A549 (cell line): ENCODE data around the gene SPECC1. TPM values are rescaled to one million over a fixed set of nuclear protein-coding genes. Genes with fewer than 3 reads are reported as not detected.

ENCODE experiments used
- ATAC-seq, 2 experiments: fragments of 200-7000 bp in 1 of 2; fragments of >200 bp in 1 of 2; cut with Nextera tagmentation in 1 of 2; cut with Tn5 transposase in 1 of 2; 3 replicates each; pipeline versions ENCODE4 v1.8.0 to v1.9.1; 2018 to 2020; ENCODE audit warnings: mild to moderate bottlenecking in 1 of 2, moderate library complexity in 1 of 2
- CTCF ChIA-PET: fragments of 300-600 bp; sonication (Branson Sonifier 250); formaldehyde crosslinking; extraction: SDS; loops from one replicate; lab custom pipeline; 2021; ENCODE audit warnings: antibody characterized with exemption, inconsistent platforms; lab: Yijun Ruan, JAX
- POLR2A ChIA-PET: fragments of 350-600 bp; formaldehyde crosslinking; extraction: SDS; loops from one replicate; lab custom pipeline; 2021; ENCODE audit warnings: antibody characterized with exemption, inconsistent platforms; lab: Yijun Ruan, JAX
- DNase-seq, 2 experiments: peaks; one replicate each; pipeline versions ENCODE4 v3.0.0 to v3.0.0-alpha.2; 2011 to 2016; ENCODE audit warnings: low read depth in 1 of 2, low spot score in 1 of 2
- FAIRE-seq: peaks from 2 replicates; lab custom pipeline; 2011; peaks lifted over from hg19 to GRCh38; lab: Jason Lieb, UNC
- H3K27ac ChIP-seq, 2 experiments: fragments of >200 bp; sonication (Bioruptor Twin); formaldehyde crosslinking; 3 replicates each; pipeline ENCODE4 v1.5.1; 2016 to 2017
- H3K4me1 ChIP-seq: fragments of >200 bp; sonication (Bioruptor Twin); formaldehyde crosslinking; 3 replicates; pipeline ENCODE4 v1.6.1; 2016
- H3K4me2 ChIP-seq: fragments of >200 bp; sonication (Bioruptor Twin); formaldehyde crosslinking; 3 replicates; pipeline ENCODE4 v1.6.1; 2016
- H3K4me3 ChIP-seq: fragments of >200 bp; sonication (Bioruptor Twin); formaldehyde crosslinking; 3 replicates; pipeline ENCODE4 v1.5.1; 2016
- H3K9me3 ChIP-seq: fragments of >200 bp; sonication (Bioruptor Twin); formaldehyde crosslinking; 3 replicates; pipeline ENCODE4 v1.6.1; 2016
- CEBPB ChIP-seq, 2 experiments: fragments of >200 bp in 1 of 2; sonication (Bioruptor Twin) in 1 of 2; formaldehyde crosslinking in 1 of 2; IDR thresholded peaks; 2 replicates each; pipeline ENCODE4 v1.6.1; 2012 to 2016
- EP300 ChIP-seq, 2 experiments: fragments of >200 bp; sonication (Bioruptor Twin); formaldehyde crosslinking; IDR thresholded peaks; 2 replicates in 1 of 2; 3 replicates in 1 of 2; pipeline ENCODE4 v1.6.1; 2016 to 2017
- ESRRA ChIP-seq: fragments of 150-350 bp; IDR thresholded peaks from 2 replicates; pipeline ENCODE4 v1.6.1; 2014; ENCODE audit warnings: mild to moderate bottlenecking, low read length, borderline replicate concordance
- HOXA7 ChIP-seq: fragments of 250-450 bp; sonication (Bioruptor Pico); IDR thresholded peaks from 2 replicates; pipeline ENCODE4 v1.5.0; 2020; ENCODE audit warnings: mild to moderate bottlenecking, moderate library complexity
- JUNB ChIP-seq: fragments of >200 bp; sonication (Bioruptor Twin); formaldehyde crosslinking; IDR thresholded peaks from 2 replicates; pipeline ENCODE4 v1.6.1; 2016
- KDM1A ChIP-seq: fragments of 200-600 bp; sonication (generic); IDR thresholded peaks from 2 replicates; pipeline ENCODE4 v1.6.1; 2016; ENCODE audit warnings: low read depth, mild to moderate bottlenecking
- MYC ChIP-seq: IDR thresholded peaks from 2 replicates; pipeline ENCODE4 v1.6.1; 2012; ENCODE audit warnings: mild to moderate bottlenecking, inconsistent platforms, low read length, improper control_type of control experiment, borderline replicate concordance
- NFE2L2 ChIP-seq: fragments of 150-350 bp; conservative IDR thresholded peaks from 2 replicates; pipeline ENCODE4 v1.6.1; 2014; ENCODE audit warnings: low read length
- NPAS2 ChIP-seq: fragments of 250-450 bp; sonication (Bioruptor Pico); IDR thresholded peaks from 2 replicates; pipeline ENCODE4 v1.8.0; 2022; ENCODE audit warnings: mild to moderate bottlenecking, moderate library complexity, borderline replicate concordance
- NR3C1 ChIP-seq: fragments of >200 bp; sonication (Bioruptor Twin); formaldehyde crosslinking; IDR thresholded peaks from 3 replicates; pipeline ENCODE4 v1.6.1; 2017
- PHF8 ChIP-seq: fragments of 200-600 bp; sonication (generic); IDR thresholded peaks from 2 replicates; pipeline ENCODE4 v1.6.1; 2016; ENCODE audit warnings: low read depth, mild to moderate bottlenecking, antibody characterized with exemption, moderate library complexity, borderline replicate concordance
- RNF2 ChIP-seq: fragments of 200-600 bp; sonication (generic); IDR thresholded peaks from 2 replicates; pipeline ENCODE4 v1.6.1; 2016; ENCODE audit warnings: low read depth, mild to moderate bottlenecking, antibody characterized with exemption, moderate library complexity, borderline replicate concordance
- SMC3 ChIP-seq: fragments of >200 bp; sonication (Bioruptor Twin); formaldehyde crosslinking; IDR thresholded peaks from 3 replicates; pipeline ENCODE4 v1.6.1; 2018; ENCODE audit warnings: inconsistent platforms
- ZC3H11A ChIP-seq: fragments of 450-650 bp; IDR thresholded peaks from 2 replicates; pipeline ENCODE4 v1.6.1; 2014; ENCODE audit warnings: antibody characterized with exemption, mild to moderate bottlenecking
- ZFP36 ChIP-seq: fragments of 450-650 bp; IDR thresholded peaks from 2 replicates; pipeline ENCODE4 v1.6.1; 2014; ENCODE audit warnings: borderline replicate concordance; ENCODE audit not compliant: partially characterized antibody
- ZSCAN20 ChIP-seq: fragments of 250-450 bp; sonication (Bioruptor Pico); IDR thresholded peaks from 2 replicates; pipeline ENCODE4 v1.8.0; 2022; ENCODE audit warnings: mild to moderate bottlenecking, moderate library complexity
- WGBS: methylation state at CpG from one replicate; pipeline ENCODE4 v1.1.6; 2017; ENCODE audit errors: missing lambda C conversion rate; 5-methylcytosine and 5-hydroxymethylcytosine counted together
- polyA plus RNA-seq, 4 experiments: library from polyadenylated mRNA; depleted of rRNA in 3 of 4; stranded (reverse); fragments of >200 nt; fragmentation: RNase III in 1 of 4; extraction: RNeasy Plus Mini Kit Qiagen cat#74134 plus additional on column Dnase treatment in 1 of 4; gene quantifications; 2 replicates in 3 of 4; 3 replicates in 1 of 4; pipeline ENCODE4 v1.2.3, GENCODE V29; 2011 to 2017
- TF ChIP-seq, protein P1 (sequence below): fragments of 150-350 bp; IDR thresholded peaks from 2 replicates; pipeline ENCODE4 v1.6.1; 2014; ENCODE audit warnings: low read depth, mild to moderate bottlenecking, low read length
- TF ChIP-seq, protein P2 (sequence below): fragments of 250-450 bp; sonication (Bioruptor Pico); IDR thresholded peaks from 2 replicates; pipeline ENCODE4 v1.5.0; 2020; ENCODE audit warnings: low read depth, mild to moderate bottlenecking, moderate library complexity
- TF ChIP-seq, protein P3 (sequence below): IDR thresholded peaks from 2 replicates; pipeline ENCODE4 v1.6.1; 2012
- TF ChIP-seq, protein P4 (sequence below): fragments of 450-650 bp; IDR thresholded peaks from 2 replicates; pipeline ENCODE4 v1.6.1; 2014; ENCODE audit warnings: antibody characterized with exemption

The SPECC1 gene
- polyA plus RNA-seq, 2 of the 4 experiments (the other 2 are of a cell fraction) = 45.1 to 66.2 TPM

DNA sequence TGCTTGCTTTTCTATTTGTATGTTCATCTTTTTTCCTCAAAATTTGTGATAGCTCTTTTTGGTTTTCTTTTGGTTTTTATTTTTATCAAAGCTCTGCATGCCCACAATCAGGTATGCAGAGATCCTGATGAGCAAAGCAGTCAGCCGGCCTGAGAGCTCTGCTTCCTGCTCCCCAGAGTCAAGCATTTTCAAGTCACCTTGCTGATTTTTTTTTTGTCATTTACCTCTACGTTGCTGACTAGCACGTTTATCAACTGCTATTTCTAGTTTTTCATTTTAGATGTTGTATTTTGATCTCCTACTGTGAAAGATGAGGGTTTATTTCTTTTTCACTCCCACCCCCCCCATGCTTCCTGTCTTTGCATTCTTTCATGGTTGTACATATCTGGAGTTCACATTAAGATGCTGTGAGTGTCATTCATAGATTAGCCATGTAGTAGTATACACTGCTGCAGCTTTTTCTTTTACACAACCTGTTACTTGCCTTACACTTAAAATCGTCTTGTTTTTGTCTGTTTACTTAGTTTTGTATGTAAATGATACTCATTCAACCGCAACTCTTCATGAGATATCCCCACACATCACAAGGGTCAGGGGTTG, 262.0 kb downstream of the SPECC1 start:
- no peak for TF ChIP-seq ZC3H11A
- no peak for TF ChIP-seq PHF8
- TF ChIP-seq ZFP36 = no peak
- TF ChIP-seq, protein P1, sequence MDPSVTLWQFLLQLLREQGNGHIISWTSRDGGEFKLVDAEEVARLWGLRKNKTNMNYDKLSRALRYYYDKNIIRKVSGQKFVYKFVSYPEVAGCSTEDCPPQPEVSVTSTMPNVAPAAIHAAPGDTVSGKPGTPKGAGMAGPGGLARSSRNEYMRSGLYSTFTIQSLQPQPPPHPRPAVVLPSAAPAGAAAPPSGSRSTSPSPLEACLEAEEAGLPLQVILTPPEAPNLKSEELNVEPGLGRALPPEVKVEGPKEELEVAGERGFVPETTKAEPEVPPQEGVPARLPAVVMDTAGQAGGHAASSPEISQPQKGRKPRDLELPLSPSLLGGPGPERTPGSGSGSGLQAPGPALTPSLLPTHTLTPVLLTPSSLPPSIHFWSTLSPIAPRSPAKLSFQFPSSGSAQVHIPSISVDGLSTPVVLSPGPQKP = no peak
- TF ChIP-seq NR3C1 = no peak
- TF ChIP-seq, protein P2, sequence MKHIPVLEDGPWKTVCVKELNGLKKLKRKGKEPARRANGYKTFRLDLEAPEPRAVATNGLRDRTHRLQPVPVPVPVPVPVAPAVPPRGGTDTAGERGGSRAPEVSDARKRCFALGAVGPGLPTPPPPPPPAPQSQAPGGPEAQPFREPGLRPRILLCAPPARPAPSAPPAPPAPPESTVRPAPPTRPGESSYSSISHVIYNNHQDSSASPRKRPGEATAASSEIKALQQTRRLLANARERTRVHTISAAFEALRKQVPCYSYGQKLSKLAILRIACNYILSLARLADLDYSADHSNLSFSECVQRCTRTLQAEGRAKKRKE (CRISPR knock-in tag) = no peak
- TF ChIP-seq, protein P3, sequence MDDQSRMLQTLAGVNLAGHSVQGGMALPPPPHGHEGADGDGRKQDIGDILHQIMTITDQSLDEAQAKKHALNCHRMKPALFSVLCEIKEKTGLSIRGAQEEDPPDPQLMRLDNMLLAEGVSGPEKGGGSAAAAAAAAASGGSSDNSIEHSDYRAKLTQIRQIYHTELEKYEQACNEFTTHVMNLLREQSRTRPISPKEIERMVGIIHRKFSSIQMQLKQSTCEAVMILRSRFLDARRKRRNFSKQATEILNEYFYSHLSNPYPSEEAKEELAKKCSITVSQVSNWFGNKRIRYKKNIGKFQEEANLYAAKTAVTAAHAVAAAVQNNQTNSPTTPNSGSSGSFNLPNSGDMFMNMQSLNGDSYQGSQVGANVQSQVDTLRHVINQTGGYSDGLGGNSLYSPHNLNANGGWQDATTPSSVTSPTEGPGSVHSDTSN = no peak
- no peak for TF ChIP-seq ESRRA
- no peak for TF ChIP-seq JUNB
- TF ChIP-seq KDM1A = no peak
- TF ChIP-seq ZSCAN20 (CRISPR knock-in tag) = no peak
- TF ChIP-seq NFE2L2 = no peak
- no peak for TF ChIP-seq CEBPB (IDR thresholded peaks at IDR 0.05)
- no peak for TF ChIP-seq SMC3
- no peak for TF ChIP-seq RNF2
- Histone ChIP-seq H3K27ac (no peak overlapping the region), H3K9me3 (no peaks in the 10 kb centered on the region), H3K4me2 (no peak overlapping the region), H3K4me3 (no peak overlapping the region), H3K4me1 (peaks cover 9% of the 10 kb centered on the region; the same call in 1 of the 3 replicates)
- ChIA-PET POLR2A (no interaction called here), CTCF (interaction anchor here (0.6 to 0.9 kb wide), 3 partner anchors 45 to 150 kb away, joined by 3 to 7 read pairs (median 3); no protein-coding TSS in a partner anchor)
- FAIRE-seq (no peak), ATAC-seq (no peak), DNase-seq (no peak)
- 73% methylated on average over 5 of the region's 5 CpGs for WGBS

DNA sequence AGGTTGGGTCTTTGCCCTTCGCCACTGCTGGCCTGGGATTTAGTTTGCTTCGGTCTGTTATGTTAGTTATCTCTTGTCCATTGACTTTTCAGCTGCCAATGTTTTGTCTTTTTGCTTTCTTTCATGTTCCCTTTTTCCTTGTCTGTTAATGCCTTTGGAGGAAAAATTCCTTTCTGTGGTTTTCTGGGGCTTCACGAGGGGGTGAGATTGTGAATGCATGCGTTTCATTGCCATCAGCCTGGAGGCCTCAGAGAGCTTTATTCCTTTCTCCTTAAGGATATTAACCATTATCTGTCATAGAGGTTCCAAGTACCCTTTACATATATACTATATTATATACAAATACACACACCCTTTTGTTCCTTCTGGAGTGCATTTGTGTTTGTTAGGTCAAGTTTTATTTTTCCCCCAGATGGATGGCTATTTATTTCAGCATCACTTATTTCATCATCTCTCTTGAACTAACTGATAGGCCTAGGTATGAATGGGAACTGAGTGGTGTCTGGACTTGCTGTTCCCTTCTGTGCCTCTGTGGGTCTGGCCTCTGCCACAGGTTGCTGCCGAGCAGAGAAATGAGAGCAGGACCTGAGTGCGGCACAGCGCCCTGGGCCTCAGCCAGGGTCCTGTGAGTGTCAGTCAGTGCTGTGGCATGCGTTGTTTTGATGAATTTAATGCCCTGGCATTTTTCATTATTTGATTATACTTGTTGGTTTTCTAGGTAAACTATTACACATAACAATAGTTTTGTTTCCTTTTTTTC, 264.8 kb downstream of the SPECC1 start:
- Histone ChIP-seq H3K27ac (no peak overlapping the region), H3K4me1 (no peaks in the 10 kb centered on the region), H3K4me3 (no peak overlapping the region), H3K4me2 (no peak overlapping the region), H3K9me3 (no peaks in the 10 kb centered on the region)
- POLR2A ChIA-PET = no interaction called here
- ATAC-seq = no peak
- no peak for DNase-seq
- no peak for FAIRE-seq
- 80% methylated on average over 8 of the region's 8 CpGs for WGBS
- TF ChIP-seq, protein P4, sequence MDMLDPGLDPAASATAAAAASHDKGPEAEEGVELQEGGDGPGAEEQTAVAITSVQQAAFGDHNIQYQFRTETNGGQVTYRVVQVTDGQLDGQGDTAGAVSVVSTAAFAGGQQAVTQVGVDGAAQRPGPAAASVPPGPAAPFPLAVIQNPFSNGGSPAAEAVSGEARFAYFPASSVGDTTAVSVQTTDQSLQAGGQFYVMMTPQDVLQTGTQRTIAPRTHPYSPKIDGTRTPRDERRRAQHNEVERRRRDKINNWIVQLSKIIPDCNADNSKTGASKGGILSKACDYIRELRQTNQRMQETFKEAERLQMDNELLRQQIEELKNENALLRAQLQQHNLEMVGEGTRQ = no peak
- no peak for TF ChIP-seq NPAS2 (CRISPR knock-in tag)
- no peak for TF ChIP-seq EP300 (IDR thresholded peaks at IDR 0.05)
- CTCF ChIA-PET = no interaction called here

DNA sequence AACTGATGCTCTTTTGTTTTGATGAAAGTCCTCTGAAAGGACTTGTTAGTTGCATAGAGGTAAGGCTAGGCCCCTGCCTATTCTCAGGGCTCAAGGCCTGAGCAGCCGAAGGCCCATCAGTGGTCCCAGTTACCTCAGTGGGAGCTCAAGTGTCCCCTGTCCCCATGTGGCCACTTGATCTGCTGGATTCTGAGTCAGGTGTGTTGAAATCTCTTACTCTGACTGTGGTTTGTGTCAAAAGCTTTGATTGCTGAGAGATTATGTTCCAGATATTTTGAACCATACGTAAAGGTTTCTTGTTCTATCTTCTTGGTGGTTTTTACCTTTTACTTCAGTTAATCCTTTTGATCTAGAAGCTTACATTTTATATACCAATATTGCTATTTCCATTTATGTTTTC, 266.5 kb downstream of the SPECC1 start:
- ATAC-seq (no peak), FAIRE-seq (no peak), DNase-seq (no peak)
- 85% methylated on average over 2 of the region's 2 CpGs for WGBS
- ChIA-PET CTCF (interaction anchor here (0.6 to 2.4 kb wide), 12 partner anchors 10 to 282 kb away, joined by 3 to 8 read pairs (median 4); no protein-coding TSS in a partner anchor), POLR2A (no interaction called here)
- TF ChIP-seq HOXA7 (CRISPR knock-in tag) (no peak), MYC (no peak), ZSCAN20 (CRISPR knock-in tag) (no peak), RNF2 (no peak), NFE2L2 (no peak)
- Histone ChIP-seq H3K9me3 (no peaks in the 10 kb centered on the region), H3K4me1 (no peaks in the 10 kb centered on the region), H3K4me3 (no peak overlapping the region), H3K4me2 (no peak overlapping the region), H3K27ac (no peak overlapping the region)
